Vagina (tissue), 2 donors: Measurements from ENCODE around the gene SEC23B. TPM values are rescaled to one million over a fixed set of nuclear protein-coding genes. Genes with fewer than 3 reads are reported as not detected.

ENCODE experiments used
- DNase-seq, 2 donors: peaks; one replicate each; pipeline ENCODE4 v3.0.0-alpha.2; 2017; ENCODE audit errors: extremely low spot score in 2 of 2
- H3K27ac ChIP-seq: fragments of 200-600 bp; sonication (generic); one replicate; pipeline ENCODE4 v1.5.1; 2019
- H3K27me3 ChIP-seq: fragments of 200-600 bp; sonication (generic); one replicate; pipeline ENCODE4 v1.5.1; 2019
- H3K36me3 ChIP-seq, 2 donors: fragments of 200-600 bp; sonication (generic); one replicate each; pipeline ENCODE4 v1.5.1; 2017 to 2019
- H3K4me1 ChIP-seq: fragments of 200-600 bp; sonication (generic); one replicate; pipeline ENCODE4 v1.5.1; 2019
- H3K4me3 ChIP-seq, 2 donors: fragments of 200-600 bp; sonication (generic); 1 replicate in 1 of 2; 2 replicates in 1 of 2; pipeline ENCODE4 v1.5.1; 2016 to 2019
- H3K9me3 ChIP-seq: fragments of 200-600 bp; sonication (generic); one replicate; pipeline ENCODE4 v1.5.1; 2019
- POLR2A ChIP-seq, 2 donors: fragments of 450-650 bp; IDR thresholded peaks; one replicate each; pipeline ENCODE4 v1.6.1; 2017; ENCODE audit warnings: antibody characterized with exemption in 2 of 2, mild to moderate bottlenecking in 2 of 2, moderate library complexity in 2 of 2
- POLR2AphosphoS5 ChIP-seq, 2 donors: sonication (generic); formaldehyde crosslinking; IDR thresholded peaks; one replicate each; pipeline ENCODE4 v1.9.0; 2017; ENCODE audit warnings: antibody characterized with exemption in 2 of 2, mild to moderate bottlenecking in 2 of 2, low read depth in 1 of 2; ENCODE audit not compliant: insufficient read depth in 1 of 2
- intact Hi-C: fragments of 100-400 bp; cut with DNase I; formaldehyde crosslinking; loops from one replicate; pipeline ENCODE4 v1.15.1; 2023
- total RNA-seq: library from RNA; depleted of rRNA; stranded (reverse); fragments of >200 nt; gene quantifications from one replicate; pipeline ENCODE4 v1.2.3, GENCODE V29; 2016
- TF ChIP-seq, protein P1 (sequence below), 3 experiments: fragments of 450-650 bp in 2 of 3; fragments of 200-600 bp in 1 of 3; sonication (generic) in 1 of 3; IDR thresholded peaks; one replicate each; pipeline ENCODE4 v1.5.1; 2017 to 2019; ENCODE audit warnings: antibody characterized with exemption in 3 of 3, mild to moderate bottlenecking in 2 of 3, moderate library complexity in 2 of 3

The SEC23B gene
- 30.7 TPM for total RNA-seq

- DNase-seq: peak; percentile 98 to 99
- Histone ChIP-seq H3K9me3 (no peaks in the 10 kb centered on the region), H3K36me3 (peaks cover 0 to 7% of the 10 kb centered on the region in 2 donors), H3K27me3 (no peaks in the 10 kb centered on the region), H3K4me3 (peak within 1 kb of the TSS; percentile 78 to 84), H3K27ac (peak within 1 kb of the TSS; percentile 93), H3K4me1 (peaks cover 17% of the 10 kb centered on the region)
- intact Hi-C loops: no loop called here
- TF ChIP-seq POLR2A (IDR thresholded peaks at IDR 0.05): peak in 1 of 2 donors; percentile 83
- TF ChIP-seq, protein P1, sequence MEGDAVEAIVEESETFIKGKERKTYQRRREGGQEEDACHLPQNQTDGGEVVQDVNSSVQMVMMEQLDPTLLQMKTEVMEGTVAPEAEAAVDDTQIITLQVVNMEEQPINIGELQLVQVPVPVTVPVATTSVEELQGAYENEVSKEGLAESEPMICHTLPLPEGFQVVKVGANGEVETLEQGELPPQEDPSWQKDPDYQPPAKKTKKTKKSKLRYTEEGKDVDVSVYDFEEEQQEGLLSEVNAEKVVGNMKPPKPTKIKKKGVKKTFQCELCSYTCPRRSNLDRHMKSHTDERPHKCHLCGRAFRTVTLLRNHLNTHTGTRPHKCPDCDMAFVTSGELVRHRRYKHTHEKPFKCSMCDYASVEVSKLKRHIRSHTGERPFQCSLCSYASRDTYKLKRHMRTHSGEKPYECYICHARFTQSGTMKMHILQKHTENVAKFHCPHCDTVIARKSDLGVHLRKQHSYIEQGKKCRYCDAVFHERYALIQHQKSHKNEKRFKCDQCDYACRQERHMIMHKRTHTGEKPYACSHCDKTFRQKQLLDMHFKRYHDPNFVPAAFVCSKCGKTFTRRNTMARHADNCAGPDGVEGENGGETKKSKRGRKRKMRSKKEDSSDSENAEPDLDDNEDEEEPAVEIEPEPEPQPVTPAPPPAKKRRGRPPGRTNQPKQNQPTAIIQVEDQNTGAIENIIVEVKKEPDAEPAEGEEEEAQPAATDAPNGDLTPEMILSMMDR (IDR thresholded peaks at IDR 0.05): no peak
- peak; percentile 94 to 97 for TF ChIP-seq POLR2AphosphoS5 (IDR thresholded peaks at IDR 0.05; ENCODE audit: insufficient read depth in 1 of 2, low read depth in 1 of 2)
Measured at GRCh38 chr20:18507218-18508191, at the start of gene SEC23B. TSS of gene SEC23B (plus strand) at chr20:18507940. CDS start at chr20:18510836, 2,896 bp downstream.

- intact Hi-C loops: no loop called here
- no peak overlapping the region for H3K4me3 ChIP-seq
Measured at GRCh38 chr20:18465536-18466200, 42.1 kb upstream of the SEC23B start.

GRCh38 chr20:18466574-18466893 lies 41.2 kb upstream of the SEC23B start:
- peak overlapping the region; percentile 70 for H3K27ac ChIP-seq

More at GRCh38 chr20:18465536-18466200, 42.1 kb upstream of the SEC23B start:
- Histone ChIP-seq H3K27me3 (no peaks in the 10 kb centered on the region), H3K36me3 (no peaks in the 10 kb centered on the region), H3K4me1 (peaks cover 20% of the 10 kb centered on the region), H3K9me3 (no peaks in the 10 kb centered on the region), H3K27ac (no peak overlapping the region)
- DNase-seq: no peak
- no peak for TF ChIP-seq POLR2A (IDR thresholded peaks at IDR 0.05)

GRCh38 chr20:18466894-18467730 lies 40.6 kb upstream of the SEC23B start, which contains the start of the genes DZANK1 and POLR3F:
TSS of gene DZANK1 (minus strand) at chr20:18467030. CDS start at chr20:18465358, 1,672 bp downstream.
TSS of gene POLR3F (plus strand) at chr20:18467390. CDS start at chr20:18467507, 117 bp downstream.
- Histone ChIP-seq H3K27me3 (no peaks in the 10 kb centered on the region), H3K9me3 (no peaks in the 10 kb centered on the region), H3K4me1 (peaks cover 20% of the 10 kb centered on the region), H3K4me3 (peak within 1 kb of the TSS; percentile 65 to 75), H3K36me3 (no peaks in the 10 kb centered on the region), H3K27ac (peak within 1 kb of the TSS; percentile 70)
- TF ChIP-seq POLR2AphosphoS5 (IDR thresholded peaks at IDR 0.05; ENCODE audit: insufficient read depth in 1 of 2, low read depth in 1 of 2) (peak; percentile 91 to 95), POLR2A (IDR thresholded peaks at IDR 0.05) (no peak)
- DNase-seq: peak in 1 of 2 donors; percentile 94
- intact Hi-C loops: no loop called here

More at GRCh38 chr20:18466574-18466893, 41.2 kb upstream of the SEC23B start:
- no peaks in the 10 kb centered on the region for H3K9me3 ChIP-seq
- peaks cover 20% of the 10 kb centered on the region for H3K4me1 ChIP-seq
- DNase-seq: peak in 1 of 2 donors; percentile 89
- H3K4me3 ChIP-seq: peak overlapping the region; percentile 65 to 75
- intact Hi-C loops: no loop called here
- H3K36me3 ChIP-seq: no peaks in the 10 kb centered on the region
- no peaks in the 10 kb centered on the region for H3K27me3 ChIP-seq
- TF ChIP-seq POLR2AphosphoS5 (IDR thresholded peaks at IDR 0.05; ENCODE audit: insufficient read depth in 1 of 2, low read depth in 1 of 2) (no peak), POLR2A (IDR thresholded peaks at IDR 0.05) (no peak)
- TF ChIP-seq, protein P1 (IDR thresholded peaks at IDR 0.05): no peak

DNA sequence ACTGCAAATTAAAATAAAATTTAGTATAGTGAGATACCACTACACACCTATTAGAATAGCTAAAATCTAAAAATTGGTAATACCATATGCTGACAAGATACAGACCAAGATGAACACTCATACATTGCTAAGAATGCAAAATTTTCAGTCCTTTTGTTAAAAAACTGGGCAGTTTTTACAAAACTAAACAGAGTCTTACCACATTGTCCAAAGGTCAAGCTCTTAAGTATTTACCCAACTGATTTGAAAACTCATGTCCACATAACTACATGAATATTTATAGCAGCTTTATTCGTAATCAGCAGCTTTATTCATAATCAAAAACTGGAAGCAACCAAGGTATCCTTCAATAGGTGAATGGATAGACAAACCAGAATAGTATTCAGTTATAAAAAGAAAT lies 30.5 kb upstream of the SEC23B start:
- H3K36me3 ChIP-seq: peaks cover 0 to 58% of the 10 kb centered on the region in 2 donors
- H3K9me3 ChIP-seq: no peaks in the 10 kb centered on the region
- H3K4me3 ChIP-seq: no peak overlapping the region
- TF ChIP-seq, protein P1 (IDR thresholded peaks at IDR 0.05): no peak
- TF ChIP-seq POLR2AphosphoS5 (IDR thresholded peaks at IDR 0.05; ENCODE audit: insufficient read depth in 1 of 2, low read depth in 1 of 2): no peak
- TF ChIP-seq POLR2A (IDR thresholded peaks at IDR 0.05): no peak
- H3K4me1 ChIP-seq: no peaks in the 10 kb centered on the region
- H3K27me3 ChIP-seq: no peaks in the 10 kb centered on the region
- H3K27ac ChIP-seq: no peak overlapping the region
- no peak for DNase-seq
- intact Hi-C loops: no loop called here
